Mucosa of descending colon (tissue), 3 donors: ENCODE results near the gene MAGI2. TPM values are rescaled to one million over a fixed set of nuclear protein-coding genes. Genes with fewer than 3 reads are reported as not detected.

Experiments
- ATAC-seq: fragments of 200-7000 bp; cut with Tn5 transposase; one replicate; pipeline ENCODE4 v1.9.1; 2020; ENCODE audit warnings: mild to moderate bottlenecking, moderate library complexity
- DNase-seq, 3 donors: peaks; one replicate each; pipeline ENCODE4 v3.0.0-alpha.2; 2020
- H3K36me3 ChIP-seq: fragments of 200-600 bp; one replicate; pipeline ENCODE4 v1.8.0; 2021; ENCODE audit warnings: low read depth, mild to moderate bottlenecking
- H3K4me1 ChIP-seq: fragments of 200-600 bp; one replicate; pipeline ENCODE4 v1.8.0; 2021; ENCODE audit warnings: low read depth, mild to moderate bottlenecking
- H3K4me3 ChIP-seq: fragments of 200-600 bp; one replicate; pipeline ENCODE4 v1.8.0; 2021; ENCODE audit warnings: mild to moderate bottlenecking
- H3K9me3 ChIP-seq: fragments of 200-600 bp; one replicate; pipeline ENCODE4 v1.8.0; 2021; ENCODE audit warnings: mild to moderate bottlenecking
- intact Hi-C, 2 donors: fragments of 100-400 bp; cut with DNase I in 1 of 2; cut with micrococcal nuclease in 1 of 2; formaldehyde crosslinking; loops; one replicate each; pipeline versions ENCODE4 v1.11.0 to v1.11.1; 2022; cut with DNase I, micrococcal nuclease
- total RNA-seq, 3 donors: library from RNA; stranded (reverse); fragmentation: NEBNext Ultra II Directional in 2 of 3; extraction: Animal tissue kit (Norgen Biotek cat#: 25700) in 2 of 3; gene quantifications; one replicate each; pipeline versions ENCODE4 v1.2.1 to v1.2.4, GENCODE V29; 2021 to 2023
- TF ChIP-seq, protein P1 (sequence below): fragments of 200-600 bp; IDR thresholded peaks from one replicate; pipeline ENCODE4 v1.8.0; 2022; ENCODE audit warnings: antibody characterized with exemption, mild to moderate bottlenecking
- donor health status: DM: no; HTN: no; CAD: no; lungs with moderate emphysema.
- donor health status: DM: no; HTN: no; CAD: no.
- donor health status: DM: no; HTN: yes; CAD: no.

MAGI2 gene
- total RNA-seq, 3 donors from 2014 or later: 1.9 to 14.5 (median 2.7) TPM

DNA sequence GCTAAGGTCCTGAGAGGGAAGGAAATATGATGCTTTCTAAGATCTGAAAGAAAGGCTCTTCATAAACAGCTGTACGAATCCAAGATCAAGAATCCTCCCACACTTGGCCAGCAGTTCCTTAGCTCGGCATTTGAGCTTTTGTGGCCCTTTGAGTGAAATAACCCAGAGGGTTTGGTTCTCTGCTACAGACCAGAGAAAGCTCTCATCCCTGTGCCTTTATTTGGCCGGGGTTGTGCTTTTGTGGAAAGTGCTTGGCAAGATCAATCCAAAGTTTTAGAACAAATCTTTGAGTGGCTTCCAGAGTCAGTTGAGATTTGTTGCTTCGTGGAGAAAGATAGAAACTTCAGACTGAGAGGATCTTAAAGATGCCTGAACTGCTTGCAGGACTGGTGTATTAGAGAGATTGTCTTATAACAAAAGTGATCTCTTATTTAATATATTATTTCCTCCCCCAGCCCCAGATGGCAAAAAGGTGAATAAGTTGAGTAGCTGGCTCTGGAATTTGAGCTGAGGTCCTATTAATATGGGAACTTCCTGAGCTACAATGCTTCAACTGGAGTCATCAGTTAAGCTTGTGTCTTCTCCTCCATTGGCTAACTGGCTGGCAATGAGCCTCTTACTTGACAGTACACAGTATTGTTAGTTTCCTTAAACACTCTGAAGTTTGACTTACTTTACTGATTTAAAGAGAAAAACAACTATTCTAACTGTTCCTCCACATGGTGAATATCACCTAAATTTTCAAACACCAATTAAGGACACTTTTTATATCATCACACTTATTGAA is 687.3 kb downstream of the MAGI2 start:
- TF ChIP-seq, protein P1, sequence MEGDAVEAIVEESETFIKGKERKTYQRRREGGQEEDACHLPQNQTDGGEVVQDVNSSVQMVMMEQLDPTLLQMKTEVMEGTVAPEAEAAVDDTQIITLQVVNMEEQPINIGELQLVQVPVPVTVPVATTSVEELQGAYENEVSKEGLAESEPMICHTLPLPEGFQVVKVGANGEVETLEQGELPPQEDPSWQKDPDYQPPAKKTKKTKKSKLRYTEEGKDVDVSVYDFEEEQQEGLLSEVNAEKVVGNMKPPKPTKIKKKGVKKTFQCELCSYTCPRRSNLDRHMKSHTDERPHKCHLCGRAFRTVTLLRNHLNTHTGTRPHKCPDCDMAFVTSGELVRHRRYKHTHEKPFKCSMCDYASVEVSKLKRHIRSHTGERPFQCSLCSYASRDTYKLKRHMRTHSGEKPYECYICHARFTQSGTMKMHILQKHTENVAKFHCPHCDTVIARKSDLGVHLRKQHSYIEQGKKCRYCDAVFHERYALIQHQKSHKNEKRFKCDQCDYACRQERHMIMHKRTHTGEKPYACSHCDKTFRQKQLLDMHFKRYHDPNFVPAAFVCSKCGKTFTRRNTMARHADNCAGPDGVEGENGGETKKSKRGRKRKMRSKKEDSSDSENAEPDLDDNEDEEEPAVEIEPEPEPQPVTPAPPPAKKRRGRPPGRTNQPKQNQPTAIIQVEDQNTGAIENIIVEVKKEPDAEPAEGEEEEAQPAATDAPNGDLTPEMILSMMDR: no peak
- H3K36me3 ChIP-seq: no peaks in the 10 kb centered on the region
- DNase-seq (no peak), ATAC-seq (no peak)
- intact Hi-C loops: no loop called here
- no peak overlapping the region for H3K4me3 ChIP-seq
- H3K4me1 ChIP-seq: no peaks in the 10 kb centered on the region
- H3K9me3 ChIP-seq: no peaks in the 10 kb centered on the region

DNA sequence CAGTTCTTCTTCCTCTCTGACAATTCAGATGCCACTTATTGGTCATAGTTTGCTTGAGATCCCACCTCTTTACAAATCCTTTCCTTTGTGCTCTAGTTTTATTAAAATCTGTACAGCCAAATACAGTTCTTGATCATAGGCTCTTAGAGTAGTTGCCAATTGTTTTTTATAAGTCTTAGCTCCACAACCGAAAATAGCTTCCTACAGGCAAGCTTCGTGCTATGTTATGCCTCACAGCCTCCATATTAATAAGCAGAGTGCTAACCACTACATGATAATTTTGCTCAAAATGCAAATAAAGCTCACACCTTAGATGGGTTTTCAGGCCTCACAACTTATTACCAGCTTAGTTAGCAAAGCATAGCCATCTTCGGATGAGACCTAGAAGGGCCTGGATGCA is 688.9 kb downstream of the MAGI2 start:
- no peak overlapping the region for H3K4me3 ChIP-seq
- intact Hi-C loops: no loop called here
- H3K36me3 ChIP-seq: no peaks in the 10 kb centered on the region
- H3K9me3 ChIP-seq: no peaks in the 10 kb centered on the region
- no peak for ATAC-seq
- TF ChIP-seq, protein P1: no peak
- no peak for DNase-seq
- no peaks in the 10 kb centered on the region for H3K4me1 ChIP-seq

DNA sequence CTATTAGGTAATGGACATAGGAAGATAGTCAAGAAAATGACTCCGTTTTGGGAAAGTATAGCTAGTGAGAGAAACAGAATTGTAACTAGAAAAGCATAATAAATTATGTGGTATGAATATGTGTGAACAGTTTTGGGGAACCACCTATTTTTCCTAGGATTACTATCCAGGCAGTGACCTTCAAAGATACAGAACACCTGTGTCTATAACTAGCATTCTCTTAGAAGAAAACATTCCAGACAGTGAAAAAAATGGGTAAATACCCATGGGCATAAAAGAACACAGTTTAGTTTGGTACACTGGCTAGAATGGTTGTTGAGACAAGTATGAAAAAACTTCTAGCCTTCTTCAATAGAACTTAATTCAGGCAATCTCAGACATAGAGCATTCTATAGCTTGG is 690.8 kb downstream of the MAGI2 start:
- H3K4me3 ChIP-seq: no peak overlapping the region
- no peaks in the 10 kb centered on the region for H3K4me1 ChIP-seq
- intact Hi-C loops: no loop called here
- H3K36me3 ChIP-seq: no peaks in the 10 kb centered on the region
- DNase-seq (no peak), ATAC-seq (no peak)
- H3K9me3 ChIP-seq: no peaks in the 10 kb centered on the region
- TF ChIP-seq, protein P1: no peak

DNA sequence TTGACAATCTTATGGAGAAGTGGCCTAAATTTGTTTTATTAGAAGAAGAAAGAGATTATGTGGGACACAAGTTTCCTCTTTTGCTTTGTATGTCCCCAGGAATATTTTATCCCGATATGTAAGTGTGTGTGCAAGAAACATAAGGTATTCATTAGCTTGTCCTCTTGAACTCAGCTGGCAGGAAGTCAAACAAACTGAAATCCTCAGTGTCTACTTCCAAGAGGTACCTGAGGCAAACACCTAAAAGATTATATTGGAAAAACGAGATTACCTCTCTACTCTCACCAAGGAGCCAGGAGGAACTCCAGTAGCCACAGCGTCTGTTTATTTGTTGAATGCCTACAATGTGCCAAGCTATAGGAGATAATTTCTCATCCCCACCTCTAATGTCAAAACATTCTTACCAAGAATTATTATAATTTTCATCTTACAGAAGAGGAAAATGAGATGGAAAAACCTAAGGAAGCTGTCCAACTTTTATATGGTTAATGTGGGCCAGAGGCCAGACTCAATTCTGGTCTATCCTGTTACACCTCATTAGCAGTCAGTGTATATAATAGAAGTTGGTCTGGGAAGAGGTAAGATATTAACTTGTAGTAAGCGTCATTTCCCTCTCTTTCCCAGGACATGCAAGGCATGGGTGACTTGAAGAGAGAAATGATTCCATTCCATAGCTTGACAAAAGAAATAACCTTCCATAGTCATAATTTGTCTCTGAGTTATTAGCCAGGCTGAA is 692.7 kb downstream of the MAGI2 start:
- no peak overlapping the region for H3K4me3 ChIP-seq
- H3K36me3 ChIP-seq: no peaks in the 10 kb centered on the region
- intact Hi-C loops: no loop called here
- H3K4me1 ChIP-seq: no peaks in the 10 kb centered on the region
- DNase-seq (no peak), ATAC-seq (no peak)
- TF ChIP-seq, protein P1: no peak
- H3K9me3 ChIP-seq: no peaks in the 10 kb centered on the region

DNA sequence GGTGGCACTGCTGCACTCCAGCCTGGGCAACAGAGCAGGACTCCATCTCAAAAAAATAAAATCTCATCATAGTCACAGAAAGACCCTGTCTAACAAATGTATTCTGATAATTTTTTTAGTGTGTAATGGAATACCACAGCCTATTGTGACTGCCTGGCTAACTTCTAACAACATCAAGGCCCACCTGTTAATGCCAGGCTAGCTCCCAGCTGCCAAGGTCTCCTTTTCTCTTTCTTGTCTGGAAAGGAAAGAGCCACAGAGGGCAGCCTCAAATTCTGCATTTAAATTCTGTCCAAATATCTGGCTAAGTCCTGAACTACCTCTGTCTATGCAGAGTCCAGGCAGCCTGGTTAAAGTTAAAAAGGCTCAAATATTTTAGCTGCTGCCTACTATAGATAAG is 700.9 kb downstream of the MAGI2 start:
- Histone ChIP-seq H3K4me1 (no peaks in the 10 kb centered on the region), H3K4me3 (no peak overlapping the region), H3K36me3 (no peaks in the 10 kb centered on the region), H3K9me3 (no peaks in the 10 kb centered on the region)
- TF ChIP-seq, protein P1: no peak
- ATAC-seq (no peak), DNase-seq (no peak)
- intact Hi-C loops: no loop called here
